Measurements from ENCODE around the gene CDK16. TPM values are rescaled to one million over a fixed set of nuclear protein-coding genes. Genes with fewer than 3 reads are reported as not detected.

CDK16 gene
- total and polyA plus RNA-seq, 2 donors (not counting 1 experiment from before 2014, with no cell fraction given), result 68.2 to 92.9 TPM

DNA sequence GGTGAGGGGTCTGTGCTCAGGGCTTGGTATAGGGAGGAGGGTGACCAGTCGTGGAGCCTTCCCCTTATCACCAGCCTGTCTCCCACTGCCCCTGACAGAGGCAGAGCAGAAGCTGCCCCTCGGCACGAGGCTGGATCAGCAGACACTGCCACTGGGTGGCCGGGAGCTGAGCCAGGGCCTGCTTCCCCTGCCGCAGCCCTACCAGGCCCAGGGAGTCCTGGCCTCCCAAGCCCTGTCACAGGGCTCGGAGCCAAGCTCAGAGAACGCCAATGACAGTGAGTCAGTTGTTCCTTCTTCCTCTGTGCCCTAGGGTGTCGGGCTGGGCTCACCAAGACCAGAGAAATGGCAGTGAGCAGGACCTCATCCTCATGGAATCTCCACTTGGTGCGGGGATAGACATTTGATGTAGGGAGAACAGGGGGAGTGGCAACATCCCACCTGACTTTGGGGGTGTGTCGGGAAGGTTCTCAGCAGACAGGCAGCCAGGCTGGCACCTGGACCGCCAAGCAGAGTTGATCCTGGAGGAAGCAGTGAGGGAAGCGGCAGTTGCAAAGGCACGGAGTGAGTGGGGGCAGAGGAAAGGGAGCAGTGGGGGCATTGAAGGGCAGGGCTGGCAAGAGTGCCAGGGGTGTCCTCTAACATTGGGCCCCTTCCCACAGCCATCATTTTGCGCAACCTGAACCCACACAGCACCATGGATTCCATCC lies 39.1 kb upstream of the CDK16 start:
- ATAC-seq (ENCODE audit: low read depth), result no peak
- H3K4me2 ChIP-seq (replicated peaks; ENCODE audit: low read depth, low read length, poor library complexity, severe bottlenecking), result no peak overlapping the region
- intact Hi-C loops (cut with micrococcal nuclease), result no loop called here

GRCh38 chrX:47179928-47180255 lies 38.6 kb upstream of the CDK16 start:
- POLR2A ChIA-PET, result no interaction called here
- ATAC-seq (ENCODE audit: low read depth), result no peak

More for the DNA sequence above, 39.1 kb upstream of the CDK16 start:
- 98% methylated on average over 8 of the region's 14 CpGs for WGBS (ENCODE audit: insufficient coverage)
- H2AFZ ChIP-seq (ENCODE audit: insufficient read depth, low read depth, low read length, poor library complexity, severe bottlenecking), result no peak overlapping the region
- H3K4me3 ChIP-seq (ENCODE audit: control extremely low read depth in 1 of 5, extremely low read depth in 1 of 5, insufficient read depth in 1 of 5, low read depth in 2 of 5, low read length in 4 of 5), result no peak overlapping the region
- ChIA-PET CTCF (no interaction called here), POLR2A (no interaction called here)
- no peaks in the 10 kb centered on the region for H3K4me1 ChIP-seq (ENCODE audit: control insufficient read depth in 2 of 2, insufficient read depth in 2 of 2, low read length in 2 of 2)
- DNase-seq, result no peak
- H3K36me3 ChIP-seq (replicated peaks in 1 of 2; ENCODE audit: control extremely low read depth in 1 of 2, control insufficient read depth in 1 of 2, extremely low read depth in 1 of 2, insufficient read depth in 2 of 2, low read length in 1 of 2), result peaks cover 0 to 46% of the 10 kb centered on the region in 2 experiments
- no peaks in the 10 kb centered on the region for H3K27me3 Mint-ChIP-seq
- no peak overlapping the region for H3K9ac ChIP-seq (ENCODE audit: low read length)
- no peak for TF ChIP-seq EZH2 (IDR thresholded peaks at IDR 0.05; ENCODE audit: borderline replicate concordance, insufficient read depth, low read depth, low read length, poor library complexity, severe bottlenecking)
- TF ChIP-seq, protein P1, sequence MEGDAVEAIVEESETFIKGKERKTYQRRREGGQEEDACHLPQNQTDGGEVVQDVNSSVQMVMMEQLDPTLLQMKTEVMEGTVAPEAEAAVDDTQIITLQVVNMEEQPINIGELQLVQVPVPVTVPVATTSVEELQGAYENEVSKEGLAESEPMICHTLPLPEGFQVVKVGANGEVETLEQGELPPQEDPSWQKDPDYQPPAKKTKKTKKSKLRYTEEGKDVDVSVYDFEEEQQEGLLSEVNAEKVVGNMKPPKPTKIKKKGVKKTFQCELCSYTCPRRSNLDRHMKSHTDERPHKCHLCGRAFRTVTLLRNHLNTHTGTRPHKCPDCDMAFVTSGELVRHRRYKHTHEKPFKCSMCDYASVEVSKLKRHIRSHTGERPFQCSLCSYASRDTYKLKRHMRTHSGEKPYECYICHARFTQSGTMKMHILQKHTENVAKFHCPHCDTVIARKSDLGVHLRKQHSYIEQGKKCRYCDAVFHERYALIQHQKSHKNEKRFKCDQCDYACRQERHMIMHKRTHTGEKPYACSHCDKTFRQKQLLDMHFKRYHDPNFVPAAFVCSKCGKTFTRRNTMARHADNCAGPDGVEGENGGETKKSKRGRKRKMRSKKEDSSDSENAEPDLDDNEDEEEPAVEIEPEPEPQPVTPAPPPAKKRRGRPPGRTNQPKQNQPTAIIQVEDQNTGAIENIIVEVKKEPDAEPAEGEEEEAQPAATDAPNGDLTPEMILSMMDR (IDR thresholded peaks at IDR 0.05), result no peak
- H3K4me1 Mint-ChIP-seq, result no peaks in the 10 kb centered on the region
- no peaks in the 10 kb centered on the region for H3K27me3 ChIP-seq (replicated peaks in 1 of 4; ENCODE audit: control extremely low read depth in 1 of 4, control insufficient read depth in 3 of 4, insufficient read depth in 4 of 4, low read length in 3 of 4)
- H3K9me3 Mint-ChIP-seq (ENCODE audit: insufficient read depth), result no peaks in the 10 kb centered on the region
- no peaks in the 10 kb centered on the region for H4K20me1 ChIP-seq (ENCODE audit: control insufficient read depth, insufficient read depth, low read length, poor library complexity, severe bottlenecking)
- no peak overlapping the region for H3K27ac Mint-ChIP-seq
- no peak overlapping the region for H3K4me3 Mint-ChIP-seq
- no peaks in the 10 kb centered on the region for H3K79me2 ChIP-seq (ENCODE audit: control insufficient read depth, insufficient read depth, low read length)
- H3K9me3 ChIP-seq (ENCODE audit: control extremely low read depth in 1 of 3, control insufficient read depth in 2 of 3, insufficient read depth in 1 of 3, low read length in 2 of 3), result no peaks in the 10 kb centered on the region
- H3K27ac ChIP-seq (ENCODE audit: low read length in 2 of 2), result no peak overlapping the region

More at GRCh38 chrX:47179928-47180255, 38.6 kb upstream of the CDK16 start:
- Histone ChIP-seq H3K9me3 (ENCODE audit: control extremely low read depth in 1 of 3, control insufficient read depth in 2 of 3, insufficient read depth in 1 of 3, low read length in 2 of 3) (no peaks in the 10 kb centered on the region), H3K27me3 (replicated peaks in 1 of 4; ENCODE audit: control extremely low read depth in 1 of 4, control insufficient read depth in 3 of 4, insufficient read depth in 4 of 4, low read length in 3 of 4) (no peaks in the 10 kb centered on the region), H3K4me2 (replicated peaks; ENCODE audit: low read depth, low read length, poor library complexity, severe bottlenecking) (no peak overlapping the region), H3K79me2 (ENCODE audit: control insufficient read depth, insufficient read depth, low read length) (no peaks in the 10 kb centered on the region), H3K4me3 (ENCODE audit: control extremely low read depth in 1 of 5, extremely low read depth in 1 of 5, insufficient read depth in 1 of 5, low read depth in 2 of 5, low read length in 4 of 5) (no peak overlapping the region), H3K9ac (ENCODE audit: low read length) (no peak overlapping the region), H4K20me1 (ENCODE audit: control insufficient read depth, insufficient read depth, low read length, poor library complexity, severe bottlenecking) (no peaks in the 10 kb centered on the region), H2AFZ (ENCODE audit: insufficient read depth, low read depth, low read length, poor library complexity, severe bottlenecking) (no peak overlapping the region), H3K4me1 (ENCODE audit: control insufficient read depth in 2 of 2, insufficient read depth in 2 of 2, low read length in 2 of 2) (no peaks in the 10 kb centered on the region), H3K36me3 (replicated peaks in 1 of 2; ENCODE audit: control extremely low read depth in 1 of 2, control insufficient read depth in 1 of 2, extremely low read depth in 1 of 2, insufficient read depth in 2 of 2, low read length in 1 of 2) (peaks cover 0 to 44% of the 10 kb centered on the region in 2 experiments), H3K27ac (ENCODE audit: low read length in 2 of 2) (no peak overlapping the region)
- DNase-seq, result no peak
- TF ChIP-seq EZH2 (IDR thresholded peaks at IDR 0.05; ENCODE audit: borderline replicate concordance, insufficient read depth, low read depth, low read length, poor library complexity, severe bottlenecking), result no peak
- TF ChIP-seq, protein P1 (IDR thresholded peaks at IDR 0.05), result no peak
- no peaks in the 10 kb centered on the region for H3K4me1 Mint-ChIP-seq
- WGBS (ENCODE audit: insufficient coverage), result 99% methylated on average over 13 of the region's 18 CpGs
- no peak overlapping the region for H3K27ac Mint-ChIP-seq
- H3K9me3 Mint-ChIP-seq (ENCODE audit: insufficient read depth), result no peaks in the 10 kb centered on the region
- CTCF ChIA-PET, result no interaction called here
- intact Hi-C loops (cut with micrococcal nuclease), result no loop called here
- no peak overlapping the region for H3K4me3 Mint-ChIP-seq
- H3K27me3 Mint-ChIP-seq, result no peaks in the 10 kb centered on the region

Data from B cell (primary cell).